Kidney epithelial cell (primary cell): ENCODE data around the gene SERINC1. TPM values are rescaled to one million over a fixed set of nuclear protein-coding genes. Genes with fewer than 3 reads are reported as not detected.

ENCODE experiments used
- DNase-seq: peaks from one replicate; pipeline ENCODE4 v3.0.0-alpha.2; 2010; ENCODE audit warnings: low read depth
- H3K27me3 ChIP-seq: 2 replicates; pipeline ENCODE4 v1.6.0; 2011; ENCODE audit warnings: low read length; ENCODE audit not compliant: control insufficient read depth, insufficient read depth
- H3K36me3 ChIP-seq: 2 replicates; pipeline ENCODE4 v1.5.1; 2011; ENCODE audit warnings: low read length; ENCODE audit not compliant: control insufficient read depth, insufficient read depth
- H3K4me3 ChIP-seq: 2 replicates; pipeline ENCODE4 v1.5.1; 2011; ENCODE audit warnings: low read depth, mild to moderate bottlenecking, control low read depth, low read length
- CTCF ChIP-seq: IDR thresholded peaks from 2 replicates; pipeline ENCODE4 v1.5.1; 2011; ENCODE audit warnings: mild to moderate bottlenecking, moderate library complexity, low read length, control low read depth, inconsistent platforms; ENCODE audit not compliant: insufficient read depth, poor library complexity, severe bottlenecking
- total RNA-seq: library from RNA; depleted of rRNA; stranded (reverse); fragments of >200 nt; gene quantifications from 2 replicates; pipeline ENCODE4 v1.2.3, GENCODE V29; 2015

SERINC1 gene
- total RNA-seq, 1 donor from 2014 or later = 130 TPM

GRCh38 chr6:122404444-122404843 lies 67.2 kb downstream of the SERINC1 start:
- H3K27me3 ChIP-seq = no peaks in the 10 kb centered on the region
- no peak for DNase-seq
- no peaks in the 10 kb centered on the region for H3K36me3 ChIP-seq
- no peak overlapping the region for H3K4me3 ChIP-seq
- TF ChIP-seq CTCF = no peak

- peak overlapping the region; percentile 99 for H3K4me3 ChIP-seq
- no peaks in the 10 kb centered on the region for H3K36me3 ChIP-seq
- TF ChIP-seq CTCF = no peak
- DNase-seq = no peak
- H3K27me3 ChIP-seq = no peaks in the 10 kb centered on the region
These were observed 70.5 kb downstream of the SERINC1 start for GRCh38 chr6:122401104-122401503.

- no peak for DNase-seq
- no peaks in the 10 kb centered on the region for H3K27me3 ChIP-seq
- H3K36me3 ChIP-seq = no peaks in the 10 kb centered on the region
- H3K4me3 ChIP-seq = peak overlapping the region; percentile 99
- no peak for TF ChIP-seq CTCF
These were observed 71.0 kb downstream of the SERINC1 start for GRCh38 chr6:122400462-122401089.

- H3K4me3 ChIP-seq = peak overlapping the region; percentile 99
- no peaks in the 10 kb centered on the region for H3K36me3 ChIP-seq
- DNase-seq = no peak
- H3K27me3 ChIP-seq = no peaks in the 10 kb centered on the region
- no peak for TF ChIP-seq CTCF
These were observed 71.5 kb downstream of the SERINC1 start for GRCh38 chr6:122400121-122400450.

GRCh38 chr6:122399348-122400120 lies 72.1 kb downstream of the SERINC1 start, which contains the start of gene HSF2:
HSF2 (plus strand) TSS chr6:122399652; CDS start chr6:122399738, 86 bp downstream.
- H3K4me3 ChIP-seq = peak within 1 kb of the TSS; percentile 99
- no peaks in the 10 kb centered on the region for H3K36me3 ChIP-seq
- TF ChIP-seq CTCF = peak; percentile 40
- DNase-seq = peak; percentile 94
- H3K27me3 ChIP-seq = no peaks in the 10 kb centered on the region

- H3K27me3 ChIP-seq = no peaks in the 10 kb centered on the region
- no peak for TF ChIP-seq CTCF
- no peak for DNase-seq
- peak overlapping the region; percentile 11 for H3K4me3 ChIP-seq
- H3K36me3 ChIP-seq = no peaks in the 10 kb centered on the region
These were observed 72.6 kb downstream of the SERINC1 start for GRCh38 chr6:122399055-122399347.
